Coronary artery (tissue), 2 donors: ENCODE measurements around the gene NR2C1.
"Not testable (repeated sequence)": the region's sequence is repeated elsewhere in the genome, so short reads cannot be mapped to it uniquely, and the experiment has no call there.

Experiments used
- DNase-seq: peaks from one replicate; pipeline ENCODE4 v3.0.0-alpha.2; 2017; ENCODE audit warnings: low spot score
- H3K27ac ChIP-seq, 2 donors: fragments of 200-600 bp; sonication (generic); one replicate each; pipeline ENCODE4 v1.5.1; 2016 to 2019
- H3K4me3 ChIP-seq: fragments of 200-600 bp; sonication (generic); 2 replicates; pipeline ENCODE4 v1.5.1; 2016; ENCODE audit warnings: mild to moderate bottlenecking, moderate library complexity
- CTCF ChIP-seq: fragments of 200-600 bp; sonication (generic); IDR thresholded peaks from one replicate; pipeline ENCODE4 v1.5.1; 2019; ENCODE audit warnings: antibody characterized with exemption

Gene NR2C1

GRCh38 chr12:95114766-95115405 is 41.5 kb upstream of the NR2C1 start:
- no peak for DNase-seq

GRCh38 chr12:95107362-95107761 is 33.9 kb upstream of the NR2C1 start:
- Histone ChIP-seq H3K27ac (no peak overlapping the region), H3K4me3 (no peak overlapping the region)
- no peak for TF ChIP-seq CTCF
- no peak for DNase-seq

More at GRCh38 chr12:95114766-95115405, 41.5 kb upstream of the NR2C1 start:
- TF ChIP-seq CTCF: no peak
- no peak overlapping the region for H3K27ac ChIP-seq
- no peak overlapping the region for H3K4me3 ChIP-seq

- H3K4me3 ChIP-seq: no peak overlapping the region
- no peak for TF ChIP-seq CTCF
- no peak for DNase-seq
- no peak overlapping the region for H3K27ac ChIP-seq
Measured at GRCh38 chr12:95105540-95105939, 32.1 kb upstream of the NR2C1 start.

- H3K27ac ChIP-seq: no peak overlapping the region
- no peak overlapping the region for H3K4me3 ChIP-seq
- TF ChIP-seq CTCF: no peak
- no peak for DNase-seq
Measured at GRCh38 chr12:95104919-95105452, 31.6 kb upstream of the NR2C1 start.

- Histone ChIP-seq H3K4me3 (no peak overlapping the region), H3K27ac (no peak overlapping the region)
- TF ChIP-seq CTCF: no peak
- no peak for DNase-seq
Measured at GRCh38 chr12:95102916-95103671, 29.7 kb upstream of the NR2C1 start.

GRCh38 chr12:95101957-95102356 is 28.5 kb upstream of the NR2C1 start:
- not testable (repeated sequence) for H3K27ac ChIP-seq, DNase-seq, H3K4me3 ChIP-seq

- TF ChIP-seq CTCF: no peak
- H3K27ac ChIP-seq: no peak overlapping the region
- no peak for DNase-seq
Measured at GRCh38 chr12:95100264-95101190, 27.1 kb upstream of the NR2C1 start.

More at GRCh38 chr12:95100264-95101190, 27.1 kb upstream of the NR2C1 start:
- H3K4me3 ChIP-seq: no peak overlapping the region
